ENCODE measurements around the gene COG5.

- TF ChIP-seq CTCF (IDR thresholded peaks at IDR 0.05 in 4 of 5, conservative IDR thresholded peaks at IDR 0.05 in 1 of 5) (no peak), POLR2A (IDR thresholded peaks at IDR 0.05) (no peak)
Measured at GRCh38 chr7:107338080-107338479, 225.6 kb downstream of the COG5 start.
